Lung (tissue), 16 donors: ENCODE measurements around the gene ARL8B. TPM values are rescaled to one million over a fixed set of nuclear protein-coding genes. Genes with fewer than 3 reads are reported as not detected.

Experiments
- ATAC-seq: fragments of 200-7000 bp; cut with Tn5 transposase; one replicate; pipeline ENCODE4 v1.9.1; 2020; ENCODE audit warnings: moderate number of reproducible peaks; ENCODE audit not compliant: insufficient read depth, low FRiP score
- DNase-seq, 3 donors: peaks; one replicate each; pipeline ENCODE4 v3.0.0-alpha.2; 2013 to 2017
- H3K27ac ChIP-seq, 2 donors: one replicate each; pipeline ENCODE4 v1.5.1; 2013; ENCODE audit warnings: mild to moderate bottlenecking in 2 of 2, moderate library complexity in 2 of 2, control low read depth in 1 of 2, inconsistent platforms in 1 of 2, low read depth in 1 of 2, low read length in 1 of 2
- H3K27me3 ChIP-seq, 3 donors: one replicate each; pipeline ENCODE4 v1.5.1; 2013; ENCODE audit warnings: low read length in 2 of 3; ENCODE audit not compliant: control insufficient read depth in 3 of 3, insufficient read depth in 3 of 3
- H3K36me3 ChIP-seq, 4 donors: one replicate each; pipeline ENCODE4 v1.5.1; 2013; ENCODE audit warnings: low read length in 4 of 4, mild to moderate bottlenecking in 1 of 4, moderate library complexity in 1 of 4; ENCODE audit not compliant: control insufficient read depth in 4 of 4, insufficient read depth in 4 of 4
- H3K4me1 ChIP-seq, 5 donors: one replicate each; pipeline ENCODE4 v1.5.1; 2013; ENCODE audit warnings: low read length in 5 of 5, mild to moderate bottlenecking in 2 of 5, moderate library complexity in 1 of 5; ENCODE audit not compliant: control insufficient read depth in 5 of 5, insufficient read depth in 5 of 5
- H3K4me3 ChIP-seq: one replicate; pipeline ENCODE4 v1.5.1; 2013; ENCODE audit warnings: mild to moderate bottlenecking, control low read depth, moderate library complexity
- H3K9ac ChIP-seq, 2 donors: one replicate each; pipeline ENCODE4 v1.5.1; 2013; ENCODE audit warnings: low read length in 2 of 2, control low read depth in 1 of 2; ENCODE audit not compliant: insufficient read depth in 1 of 2
- H3K9me3 ChIP-seq, 4 donors: one replicate each; pipeline ENCODE4 v1.5.1; 2013; ENCODE audit warnings: low read length in 3 of 4, mild to moderate bottlenecking in 1 of 4, moderate library complexity in 1 of 4; ENCODE audit not compliant: control insufficient read depth in 4 of 4, insufficient read depth in 3 of 4
- CTCF ChIP-seq: IDR thresholded peaks from 2 replicates; pipeline ENCODE4 v1.5.1; 2012; ENCODE audit warnings: mild to moderate bottlenecking; ENCODE audit errors: control extremely low read depth, extremely low read depth
- WGBS, 2 donors: extraction: QIAGEN DNeasy Blood & Tissue Kit; methylation state at CpG; one replicate each; pipeline ENCODE4 v1.1.7; 2013; 5-methylcytosine and 5-hydroxymethylcytosine counted together
- long read RNA-seq, 5 donors: transcript quantifications; one replicate each; lab custom pipeline, GENCODE V29; 2026
- polyA plus RNA-seq, 2 donors: library from polyadenylated mRNA; stranded (reverse); fragments of 200-250 nt; gene quantifications; one replicate each; pipeline ENCODE4 v1.2.1, GENCODE V29; 2013
- total RNA-seq, 2 donors: library from RNA; depleted of rRNA in 1 of 2; stranded (reverse); fragments of >200 nt in 1 of 2; gene quantifications; one replicate each; pipeline ENCODE4 v1.2.1, GENCODE V29; 2014 to 2021
- donor health status: control.
- donor health status: control.
- donor health status: Bipolar disorder and iron deficiency.
- donor health status: healthy.
- donor health status: DM: yes; HTN: yes; CAD: no.

ARL8B gene
- 100 to 1,000 TPM in 1 of 2 donors, 10 to 100 TPM in 1; 84.2 to 108 TPM for total RNA-seq
- 10 to 100 TPM; 58.9 to 65.4 TPM for polyA plus RNA-seq
- long read RNA-seq, donor 1, transcript ARL8B-201 (7 exons, 3,005 nt), result major isoform, 16 of 32 reads
- long read RNA-seq, donor 1, partial matches to known transcripts, result 16 of 32 reads
- long read RNA-seq, donor 1, other reads (novel, unspliced or antisense), result 0 of 32 reads
- long read RNA-seq, donor 2, transcript ARL8B-201 (7 exons, 3,005 nt), result major isoform, 11 of 11 reads
- long read RNA-seq, donor 2, partial matches to known transcripts, result 0 of 11 reads
- long read RNA-seq, donor 2, other reads (novel, unspliced or antisense), result 0 of 11 reads
- long read RNA-seq, donor 3, transcript ARL8B-201 (7 exons, 3,005 nt), result major isoform, 14 of 25 reads
- long read RNA-seq, donor 3, partial matches to known transcripts, result 10 of 25 reads
- long read RNA-seq, donor 3, other reads (novel, unspliced or antisense), result 0 of 25 reads
- long read RNA-seq, donor 4, transcript ARL8B-201 (7 exons, 3,005 nt), result major isoform, 8 of 10 reads
- long read RNA-seq, donor 4, partial matches to known transcripts, result 0 of 10 reads
- long read RNA-seq, donor 4, other reads (novel, unspliced or antisense), result 0 of 10 reads
- long read RNA-seq, donor 5, transcript ARL8B-201 (7 exons, 3,005 nt), result major isoform, 22 of 39 reads
- long read RNA-seq, donor 5, partial matches to known transcripts, result 16 of 39 reads
- long read RNA-seq, donor 5, other reads (novel, unspliced or antisense), result 0 of 39 reads

- Histone ChIP-seq H3K4me3 (peak within 1 kb of the TSS; percentile 100), H3K36me3 (peaks cover 0 to 6% (median 0%) of the 10 kb centered on the region in 4 donors), H3K4me1 (peaks cover 4 to 15% (median 10%) of the 10 kb centered on the region in 5 donors), H3K9ac (peak within 1 kb of the TSS; percentile 84 to 91), H3K27me3 (no peaks in the 10 kb centered on the region), H3K9me3 (no peaks in the 10 kb centered on the region), H3K27ac (peak within 1 kb of the TSS; percentile 96 to 100)
- 0 to 1% methylated on average over 72 to 74 of the region's 74 CpGs for WGBS, 2 donors
- peak; percentile 87 for TF ChIP-seq CTCF
- peak; percentile 99 for ATAC-seq
- DNase-seq, result peak; percentile 88 to 94 (median 93)
Observed at GRCh38 chr3:5122030-5122740, at the start of gene ARL8B. Gene ARL8B, plus strand, starts transcription at chr3:5122292. Its CDS starts 174 bp downstream, at chr3:5122466.

- Histone ChIP-seq H3K9me3 (no peaks in the 10 kb centered on the region), H3K27ac (no peak overlapping the region), H3K9ac (no peak overlapping the region), H3K4me1 (no peaks in the 10 kb centered on the region), H3K4me3 (no peak overlapping the region), H3K27me3 (no peaks in the 10 kb centered on the region), H3K36me3 (no peaks in the 10 kb centered on the region)
- ATAC-seq, result no peak
- WGBS, 2 donors, result 80 to 92% methylated on average over 4 of the region's 4 CpGs
- DNase-seq, result no peak
- no peak for TF ChIP-seq CTCF
Observed at GRCh38 chr3:5073374-5074085, 48.6 kb upstream of the ARL8B start.

- DNase-seq (no peak), ATAC-seq (no peak)
- H3K4me1 ChIP-seq, result peaks cover 0 to 4% (median 0%) of the 10 kb centered on the region in 5 donors
- no peaks in the 10 kb centered on the region for H3K27me3 ChIP-seq
- H3K4me3 ChIP-seq, result no peak overlapping the region
- peaks cover 0 to 3% (median 0%) of the 10 kb centered on the region in 4 donors for H3K9me3 ChIP-seq
- 72 to 88% methylated on average over 4 of the region's 4 CpGs for WGBS, 2 donors
- TF ChIP-seq CTCF, result no peak
- no peak overlapping the region for H3K9ac ChIP-seq
- no peaks in the 10 kb centered on the region for H3K36me3 ChIP-seq
- H3K27ac ChIP-seq, result no peak overlapping the region
Observed at GRCh38 chr3:5078151-5078550, 43.9 kb upstream of the ARL8B start.
